NCI-H2107 (cell line): ENCODE results near the gene SET.
"Not testable (repeated sequence)": the region's sequence is repeated elsewhere in the genome, so short reads cannot be mapped to it uniquely, and the experiment has no call there.

Source experiments
- DNase-seq: peaks from one replicate; lab custom pipeline; 2025; lab: John Stamatoyannopoulos, UW

Gene SET

GRCh38 chr9:128687453-128687852 lies 1.6 kb upstream of the SET start:
- DNase-seq, result no peak

- no peak for DNase-seq
Observed at GRCh38 chr9:128689293-128689774, 312 bp downstream of the SET start.

DNA sequence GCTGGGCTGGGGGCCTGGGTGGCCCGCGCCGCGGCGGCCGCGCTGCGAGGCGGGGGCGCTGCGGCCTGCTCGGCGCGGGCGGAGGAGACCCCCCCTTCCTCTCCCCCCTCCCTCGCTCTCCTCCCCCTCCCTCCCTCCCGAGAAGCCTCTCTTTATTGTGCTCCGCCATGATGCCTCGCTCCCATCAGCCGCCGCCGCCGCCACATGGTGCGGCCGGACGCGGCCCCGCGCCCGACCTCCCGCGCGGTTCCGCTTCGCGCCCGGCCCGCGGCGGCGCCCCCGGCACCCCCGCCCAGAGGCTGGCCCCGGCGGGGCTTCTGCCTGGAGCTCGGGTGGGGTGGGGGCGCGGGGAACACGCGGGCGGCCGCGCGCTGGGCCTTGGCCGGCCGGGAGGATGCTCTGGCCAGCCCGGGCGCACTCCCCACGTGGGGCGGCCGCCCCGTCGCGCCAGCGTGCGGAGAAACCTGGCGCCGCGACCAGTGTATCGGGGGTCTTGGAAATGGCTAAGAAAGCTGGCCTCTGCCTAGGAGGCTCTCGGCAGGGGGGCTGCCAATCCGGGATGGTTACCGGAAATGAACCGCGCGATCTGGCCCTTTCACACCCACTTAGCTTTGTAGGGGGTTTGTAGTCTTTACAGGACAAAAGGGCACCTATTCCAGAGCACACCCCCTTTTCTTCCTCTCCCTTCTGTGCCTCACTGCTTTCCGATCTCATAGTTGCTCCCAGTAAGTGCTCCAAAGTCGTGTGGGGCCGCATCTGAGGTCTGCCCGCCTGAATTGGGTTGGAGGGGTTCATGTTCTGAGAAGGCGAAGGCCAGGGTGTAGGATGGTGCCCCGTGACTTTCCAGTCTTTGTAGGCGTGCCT lies 1.0 kb downstream of the SET start:
- no peak for DNase-seq

DNA sequence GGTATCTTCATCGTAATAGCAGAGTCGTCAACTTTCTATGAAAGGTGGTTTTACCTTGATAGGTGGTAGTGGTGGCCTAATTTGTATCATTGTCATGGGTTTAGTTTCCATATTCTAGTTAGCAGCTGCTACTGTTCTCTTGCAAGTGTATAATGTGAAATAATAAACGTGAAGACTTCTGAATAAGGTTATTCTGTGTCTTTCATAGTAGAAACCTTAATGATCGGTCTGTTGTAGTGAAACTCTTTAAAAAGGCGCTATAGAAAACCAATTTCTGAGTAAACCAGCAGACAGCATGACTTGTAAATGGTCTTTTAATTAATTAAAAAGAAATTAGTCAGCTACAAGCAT lies 1.6 kb downstream of the SET start:
- DNase-seq, result no peak

GRCh38 chr9:128693738-128694137 lies 4.7 kb downstream of the SET start:
- not testable (repeated sequence) for DNase-seq

GRCh38 chr9:128694344-128694743 lies 5.3 kb downstream of the SET start:
- no peak for DNase-seq

DNA sequence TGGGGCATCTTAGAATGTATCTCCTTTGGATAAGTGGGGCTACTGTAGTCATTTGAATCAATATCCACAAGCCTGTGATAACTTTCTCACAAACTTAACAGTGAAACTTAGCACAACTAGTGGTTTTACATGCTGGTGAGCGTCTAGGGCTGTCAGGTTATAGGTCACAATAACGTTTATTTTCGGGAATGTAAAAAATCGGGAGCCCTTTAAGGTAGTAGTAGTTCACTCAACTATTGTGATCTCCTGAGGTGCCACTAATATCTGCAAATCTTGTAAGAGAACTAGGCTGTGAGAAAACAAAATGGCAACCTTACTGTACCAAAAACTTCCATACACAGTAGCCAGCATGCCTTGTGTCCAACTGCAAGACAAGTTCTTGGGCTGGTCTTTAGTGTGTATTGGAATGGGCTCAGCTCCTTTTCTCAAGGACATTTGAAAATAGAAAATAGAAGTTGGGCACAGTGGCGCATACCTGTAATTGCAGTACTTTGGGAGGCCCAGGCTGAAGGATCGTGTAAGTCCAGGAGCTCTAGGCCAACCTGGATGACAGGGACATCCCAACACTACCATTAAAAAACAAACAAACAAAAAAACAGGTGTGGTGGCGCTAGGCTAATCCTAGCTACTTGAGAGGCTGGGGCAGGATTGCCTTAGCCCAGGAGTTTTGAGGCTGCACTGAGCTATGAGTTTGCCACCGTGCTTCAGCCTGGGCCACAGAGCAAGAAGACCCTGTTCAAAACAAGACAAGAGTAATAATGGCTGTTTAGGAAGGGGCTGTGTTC lies 8.1 kb downstream of the SET start:
- DNase-seq, result no peak

DNA sequence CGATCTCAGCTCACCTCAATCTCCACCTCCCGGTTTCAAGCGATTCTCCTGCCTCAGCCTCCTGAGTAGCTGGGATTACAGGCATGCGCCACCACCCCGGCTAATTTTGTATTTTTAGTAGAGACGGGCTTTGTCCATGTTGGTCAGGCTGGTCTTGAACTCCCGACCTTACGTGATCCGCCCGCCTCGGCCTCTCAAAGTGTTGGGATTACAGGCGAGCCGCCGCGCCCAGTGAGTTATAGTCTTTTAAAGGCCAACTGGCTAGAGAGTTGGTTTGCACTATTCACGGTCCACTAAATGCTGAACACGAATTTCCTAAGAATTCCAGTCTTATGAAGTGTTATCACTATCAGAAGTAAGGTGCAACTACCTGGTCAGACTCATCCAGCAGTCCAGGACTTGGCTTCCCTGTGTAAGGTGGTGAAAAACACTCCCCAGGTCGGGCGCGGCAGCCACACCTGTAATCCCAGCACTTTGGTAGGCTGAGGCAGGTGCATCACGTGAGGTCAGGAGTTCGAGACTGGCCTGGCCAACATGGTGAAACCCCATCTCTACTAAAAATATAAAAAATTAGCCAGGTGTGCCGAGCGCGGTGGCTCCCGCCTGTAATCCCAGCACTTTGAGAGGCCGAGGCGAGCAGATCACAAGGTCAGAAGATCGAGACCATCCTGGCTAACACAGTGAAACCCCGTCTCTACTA lies 10.2 kb downstream of the SET start:
- not testable (repeated sequence) for DNase-seq

DNA sequence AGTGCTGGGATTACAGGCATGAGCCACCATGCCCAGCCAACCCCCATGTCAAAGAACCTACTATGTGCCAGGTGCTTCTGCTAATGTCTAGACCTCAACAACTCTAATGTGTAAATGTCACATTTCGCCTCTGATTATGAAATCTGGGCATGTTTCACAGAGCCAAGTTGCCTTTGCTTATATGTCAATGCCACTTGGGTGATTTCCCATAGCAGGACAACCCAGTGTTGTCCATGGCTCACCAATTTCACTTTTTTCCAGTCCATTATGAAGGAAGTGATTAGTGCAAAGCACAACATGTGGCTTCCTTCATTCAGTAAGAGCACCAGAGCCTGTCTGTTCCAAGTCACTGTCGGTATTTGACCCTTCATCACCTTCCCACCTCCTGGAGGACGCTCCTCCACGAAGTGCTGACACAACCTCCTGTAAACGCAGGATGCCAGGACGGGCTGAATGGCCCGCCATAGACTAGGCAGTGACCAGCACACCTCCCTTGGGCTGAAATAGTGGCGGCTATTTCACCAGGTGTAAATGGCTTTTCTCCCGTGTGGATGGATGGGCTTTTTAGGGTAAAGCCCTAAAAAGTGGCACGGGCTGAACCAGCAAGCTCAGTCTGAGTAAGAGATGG lies 12.3 kb downstream of the SET start:
- DNase-seq, result no peak

DNA sequence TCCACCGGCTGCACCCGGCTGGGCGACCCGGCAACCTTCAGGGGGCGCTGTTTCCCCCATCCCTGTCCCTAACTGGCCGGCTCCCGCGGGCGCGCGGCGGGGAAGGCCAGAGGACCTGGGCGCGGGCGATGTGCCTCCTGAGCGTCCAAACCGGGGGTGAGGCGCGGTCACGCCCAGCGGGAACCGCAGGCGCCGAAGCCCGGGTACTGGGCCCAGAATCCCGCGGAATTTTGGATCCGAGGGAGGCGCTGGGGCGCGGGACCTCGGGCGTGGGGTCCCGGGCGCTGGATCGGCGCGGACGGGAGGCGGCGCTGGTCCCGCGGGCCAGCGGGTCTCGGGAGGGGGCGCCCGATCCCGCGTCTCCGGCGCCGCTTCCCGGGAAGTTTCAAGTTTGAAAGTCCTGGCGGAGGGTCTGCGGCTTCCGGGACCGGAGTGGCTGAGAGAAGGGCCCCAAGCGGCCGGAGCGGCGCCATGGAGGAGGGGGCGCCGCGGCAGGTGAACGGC lies 13.5 kb downstream of the SET start, which contains the start of gene PKN3:
TSS of gene PKN3 (plus strand) at position 59 of the 504 bp plus-strand sequence. CDS start at position 472, 413 bp downstream.
- DNase-seq, result peak; percentile 43

GRCh38 chr9:128702949-128703615 lies 14.1 kb downstream of the SET start:
- no peak for DNase-seq

GRCh38 chr9:128703616-128704355 lies 14.8 kb downstream of the SET start:
- DNase-seq, result no peak

GRCh38 chr9:128704356-128704670 lies 15.3 kb downstream of the SET start:
- no peak for DNase-seq

GRCh38 chr9:128705051-128705965 lies 16.3 kb downstream of the SET start:
- no peak for DNase-seq

DNA sequence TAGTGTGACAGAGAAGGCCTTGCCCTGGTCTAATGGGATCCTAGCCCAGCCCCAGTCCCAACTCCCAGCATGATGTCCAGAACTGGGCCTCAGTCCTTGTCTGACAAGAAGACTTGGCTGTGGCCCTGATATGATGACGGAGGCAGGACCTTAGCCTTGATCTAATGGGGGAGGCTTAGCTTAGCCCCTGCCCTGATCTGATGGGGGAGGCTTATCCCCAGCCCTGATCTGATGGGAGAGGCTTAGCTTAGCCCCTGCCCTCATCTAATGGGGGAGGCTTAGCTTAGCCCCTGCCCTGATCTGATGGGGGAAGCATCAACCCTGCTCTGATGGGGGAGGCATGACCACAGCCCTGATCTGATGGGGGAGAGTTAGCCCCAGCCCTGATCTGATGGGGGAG lies 17.0 kb downstream of the SET start:
- DNase-seq, result no peak

DNA sequence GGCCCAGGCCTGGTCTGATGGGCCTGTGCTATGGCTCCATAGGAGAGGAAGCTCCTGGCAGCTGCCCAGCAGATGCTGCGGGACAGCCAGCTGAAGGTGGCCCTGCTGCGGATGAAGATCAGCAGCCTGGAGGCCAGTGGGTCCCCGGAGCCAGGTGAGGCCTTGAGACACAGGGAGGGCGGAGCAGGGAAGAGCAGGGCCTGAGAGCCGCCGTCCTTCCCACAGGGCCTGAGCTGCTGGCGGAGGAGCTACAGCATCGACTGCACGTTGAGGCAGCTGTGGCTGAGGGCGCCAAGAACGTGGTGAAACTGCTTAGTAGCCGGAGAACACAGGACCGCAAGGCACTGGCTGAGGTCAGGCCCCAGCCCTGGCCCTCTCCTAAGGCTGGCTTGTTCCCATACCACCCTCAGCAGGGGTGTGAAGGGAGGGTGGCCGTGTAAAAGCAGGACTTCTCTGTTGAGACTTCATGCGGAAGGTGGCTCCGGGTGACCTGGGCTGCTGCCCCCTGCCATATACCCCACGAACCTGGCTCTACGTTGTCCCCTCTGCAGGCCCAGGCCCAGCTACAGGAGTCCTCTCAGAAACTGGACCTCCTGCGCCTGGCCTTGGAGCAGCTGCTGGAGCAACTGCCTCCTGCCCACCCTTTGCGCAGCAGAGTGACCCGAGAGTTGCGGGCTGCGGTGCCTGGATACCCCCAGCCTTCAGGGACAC lies 17.8 kb downstream of the SET start:
- DNase-seq, result no peak

DNA sequence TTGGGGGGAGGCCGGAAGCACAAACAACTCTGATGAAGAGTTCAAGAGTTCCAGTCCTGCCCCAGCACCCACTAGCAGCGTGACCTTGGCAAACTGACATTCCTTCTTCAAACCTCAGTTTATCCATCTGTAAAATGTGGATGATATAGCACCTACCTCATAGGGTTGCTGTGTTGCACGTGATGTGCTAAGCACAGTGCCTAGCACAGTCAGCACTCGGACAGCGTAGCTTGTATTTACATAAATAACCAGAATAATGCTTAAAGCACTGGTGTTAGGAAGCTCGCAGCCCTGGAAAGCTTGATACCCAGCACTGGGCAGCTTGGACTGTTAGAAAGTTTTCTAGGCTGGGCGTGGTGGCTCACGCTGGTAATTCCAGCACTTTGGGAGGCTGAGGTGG lies 18.4 kb downstream of the SET start:
- DNase-seq, result no peak

GRCh38 chr9:128712451-128713410 lies 23.7 kb downstream of the SET start:
- no peak for DNase-seq
